Epithelial cell of alveolus of lung (primary cell): ENCODE measurements around the gene MAGI1. TPM values are rescaled to one million over a fixed set of nuclear protein-coding genes. Genes with fewer than 3 reads are reported as not detected.

ENCODE experiments used
- total RNA-seq: library from RNA; depleted of rRNA; stranded (reverse); fragments of >200 nt; gene quantifications from 2 replicates; pipeline ENCODE4 v1.2.1, GENCODE V29; 2015

Gene MAGI1
- total RNA-seq: 5.8 and 6.4 TPM in 2 replicates

GRCh38 chr3:66038726-66039589 is at the start of gene MAGI1:
MAGI1 (minus strand) TSS chr3:66038918; CDS start chr3:66038308, 610 bp downstream.

Other genes with a start within 250 kb of the MAGI1 start
- 12.9 and 20.6 TPM in 2 replicates for gene SLC25A26, start 182.1 kb upstream of the MAGI1 start, total RNA-seq